ENCODE data around the gene PARP1.

Gene PARP1

DNA sequence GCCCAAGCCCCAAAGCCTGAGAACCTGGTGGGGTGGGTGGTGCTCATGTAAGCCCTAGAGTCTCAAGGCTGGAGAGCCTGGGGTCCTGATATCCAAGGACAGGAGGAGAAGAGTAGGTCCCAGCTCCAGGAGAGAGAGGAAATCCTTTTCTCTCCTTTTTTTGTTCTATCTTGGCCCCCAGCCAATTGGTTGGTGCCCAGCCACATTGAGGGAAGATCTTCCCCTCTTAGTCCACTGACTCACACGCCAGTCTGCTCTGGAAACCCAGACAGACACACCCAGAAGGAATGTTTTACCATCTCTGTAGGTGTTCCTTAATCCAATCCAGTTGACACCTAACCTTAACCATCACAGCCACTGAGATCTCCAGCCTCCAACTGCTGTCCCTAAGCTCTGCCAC is 82.7 kb downstream of the PARP1 start:
- no peak overlapping the region for H3K4me3 ChIP-seq
- DNase-seq (ENCODE audit: low spot score): no peak
- no peak for TF ChIP-seq CTCF (IDR thresholded peaks at IDR 0.05)
- no peak overlapping the region for H3K27ac ChIP-seq

GRCh38 chr1:226324479-226324878 is 83.4 kb downstream of the PARP1 start:
- no peak for TF ChIP-seq CTCF (IDR thresholded peaks at IDR 0.05)
- Histone ChIP-seq H3K27ac (no peak overlapping the region), H3K4me3 (no peak overlapping the region)
- no peak for DNase-seq (ENCODE audit: low spot score)

GRCh38 chr1:226322986-226323385 is 84.9 kb downstream of the PARP1 start:
- Histone ChIP-seq H3K4me3 (no peak overlapping the region), H3K27ac (no peak overlapping the region)
- no peak for TF ChIP-seq CTCF (IDR thresholded peaks at IDR 0.05)
- no peak for DNase-seq (ENCODE audit: low spot score)

DNA sequence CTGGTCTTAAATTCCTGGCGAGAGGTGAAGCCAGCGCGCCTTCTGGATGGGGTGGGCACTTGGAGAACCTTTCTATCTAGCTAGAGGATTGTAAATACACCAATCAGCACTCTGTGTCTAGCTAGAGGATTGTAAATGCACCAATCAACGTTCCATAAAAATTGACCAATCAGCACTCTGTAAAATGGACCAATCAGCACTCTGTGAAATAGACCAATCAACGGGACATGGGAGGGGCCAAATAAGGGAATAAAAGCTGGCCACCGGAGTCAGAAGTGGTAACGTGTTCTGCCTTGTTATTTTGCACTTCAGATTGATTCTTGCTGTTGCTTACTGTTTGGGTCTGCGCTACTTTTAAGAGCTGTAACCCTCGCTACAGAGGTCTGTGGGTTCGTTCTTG is 87.0 kb downstream of the PARP1 start:
- Histone ChIP-seq H3K4me3 (no peak overlapping the region), H3K27ac (no peak overlapping the region)
- TF ChIP-seq CTCF (IDR thresholded peaks at IDR 0.05): no peak
- DNase-seq (ENCODE audit: low spot score): no peak

DNA sequence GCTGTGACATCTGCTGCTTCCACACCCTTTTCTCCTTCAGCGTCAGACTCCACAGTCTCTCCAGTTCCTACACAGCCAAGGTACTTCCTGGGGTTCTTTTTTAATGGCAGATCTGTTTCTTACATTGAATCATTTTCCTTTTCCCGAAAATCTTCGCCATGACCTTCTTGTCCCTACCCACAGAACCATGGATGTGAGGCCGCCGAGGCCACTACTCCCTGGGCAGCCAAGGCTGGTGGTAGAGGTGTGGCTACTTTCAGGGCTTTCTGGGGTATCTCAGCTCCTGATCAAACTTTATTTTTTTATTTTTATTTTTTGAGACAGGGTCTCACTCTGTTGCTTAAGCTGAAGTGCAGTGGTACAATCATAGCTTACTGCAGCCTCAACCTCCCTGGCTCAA is 89.4 kb downstream of the PARP1 start:
- H3K4me3 ChIP-seq: no peak overlapping the region
- DNase-seq (ENCODE audit: low spot score): no peak
- TF ChIP-seq CTCF (IDR thresholded peaks at IDR 0.05): no peak
- H3K27ac ChIP-seq: no peak overlapping the region

DNA sequence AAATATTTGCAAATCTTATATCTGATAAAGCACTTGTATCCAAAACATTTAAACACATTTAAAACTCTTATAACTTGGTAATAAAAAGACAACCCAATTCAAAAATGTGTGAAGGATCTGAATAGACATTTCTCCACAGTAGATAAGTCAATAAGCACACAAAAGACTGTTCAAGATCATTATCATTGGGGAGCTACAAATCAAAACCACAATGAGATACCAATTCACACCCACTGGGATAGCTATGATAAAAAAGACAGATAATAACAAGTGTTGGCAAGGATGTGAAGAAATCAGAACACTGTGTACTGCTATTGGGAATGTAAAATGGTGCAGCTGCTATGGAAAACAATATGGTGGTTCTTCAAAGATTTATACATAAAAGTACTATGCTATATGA is 93.8 kb downstream of the PARP1 start:
- no peak for TF ChIP-seq CTCF (IDR thresholded peaks at IDR 0.05)
- no peak for DNase-seq (ENCODE audit: low spot score)
- Histone ChIP-seq H3K27ac (no peak overlapping the region), H3K4me3 (no peak overlapping the region)

DNA sequence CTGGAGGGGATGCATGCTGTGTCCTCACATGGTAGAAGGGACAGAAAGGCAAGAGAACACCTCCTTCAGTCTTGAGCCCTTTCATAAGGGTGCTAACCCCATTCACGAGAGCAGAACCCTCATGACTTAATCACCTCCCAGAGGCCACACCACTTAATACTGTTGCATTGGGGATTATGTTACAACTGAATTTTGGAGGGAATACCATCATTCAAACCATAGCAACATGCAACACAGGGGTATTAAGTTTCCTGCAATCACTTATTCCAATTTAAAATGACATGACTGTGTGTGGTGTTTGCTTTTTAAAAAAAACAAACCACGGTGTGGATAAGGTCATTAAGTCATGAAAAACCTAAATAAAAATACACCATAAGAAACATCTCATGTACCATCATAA is 95.8 kb downstream of the PARP1 start:
- no peak overlapping the region for H3K4me3 ChIP-seq
- no peak for TF ChIP-seq CTCF (IDR thresholded peaks at IDR 0.05)
- H3K27ac ChIP-seq: no peak overlapping the region
- no peak for DNase-seq (ENCODE audit: low spot score)

Data from coronary artery (tissue), 2 donors.